Subcutaneous abdominal adipose tissue (tissue), 5 donors: ENCODE data around the gene NEUROG1.

Source experiments
- H3K27ac ChIP-seq: one replicate; pipeline ENCODE4 v1.7.0; 2013; ENCODE audit warnings: low read depth, mild to moderate bottlenecking, inconsistent platforms, low read length, moderate library complexity
- H3K27me3 ChIP-seq, 5 donors: one replicate each; pipeline ENCODE4 v1.7.0; 2013; ENCODE audit warnings: low read length in 5 of 5, inconsistent platforms in 1 of 5; ENCODE audit not compliant: control insufficient read depth in 5 of 5, insufficient read depth in 4 of 5
- H3K36me3 ChIP-seq, 5 donors: one replicate each; pipeline ENCODE4 v1.7.0; 2013; ENCODE audit warnings: low read length in 5 of 5; ENCODE audit not compliant: control insufficient read depth in 5 of 5, insufficient read depth in 5 of 5
- H3K4me1 ChIP-seq, 5 donors: one replicate each; pipeline ENCODE4 v1.7.0; 2013; ENCODE audit warnings: low read length in 5 of 5, mild to moderate bottlenecking in 3 of 5, moderate library complexity in 1 of 5; ENCODE audit not compliant: control insufficient read depth in 5 of 5, insufficient read depth in 5 of 5
- H3K4me3 ChIP-seq, 5 donors: one replicate each; pipeline ENCODE4 v1.7.0; 2013; ENCODE audit warnings: low read length in 5 of 5, low read depth in 1 of 5
- H3K9ac ChIP-seq, 5 donors: one replicate each; pipeline ENCODE4 v1.7.0; 2013; ENCODE audit warnings: low read length in 5 of 5, mild to moderate bottlenecking in 4 of 5, moderate library complexity in 3 of 5
- H3K9me3 ChIP-seq, 5 donors: one replicate each; pipeline ENCODE4 v1.7.0; 2013; ENCODE audit warnings: low read length in 5 of 5; ENCODE audit not compliant: control insufficient read depth in 5 of 5
- donor health status: healthy.
- donor health status: healthy.
- donor health status: healthy.
- donor health status: healthy.
- donor health status: healthy.

NEUROG1 gene

GRCh38 chr5:135521964-135522363 is 13.8 kb downstream of the NEUROG1 start:
- Histone ChIP-seq H3K27ac (no peak overlapping the region), H3K4me3 (no peak overlapping the region), H3K36me3 (no peaks in the 10 kb centered on the region), H3K27me3 (peaks cover 0 to 10% (median 3%) of the 10 kb centered on the region in 5 donors), H3K9ac (no peak overlapping the region), H3K9me3 (no peaks in the 10 kb centered on the region), H3K4me1 (no peaks in the 10 kb centered on the region)

GRCh38 chr5:135517631-135518030 is 18.1 kb downstream of the NEUROG1 start:
- Histone ChIP-seq H3K36me3 (no peaks in the 10 kb centered on the region), H3K9ac (no peak overlapping the region), H3K9me3 (peaks cover 0 to 18% (median 3%) of the 10 kb centered on the region in 5 donors), H3K4me1 (no peaks in the 10 kb centered on the region), H3K4me3 (no peak overlapping the region), H3K27me3 (peaks cover 0 to 2% (median 0%) of the 10 kb centered on the region in 5 donors), H3K27ac (no peak overlapping the region)

- Histone ChIP-seq H3K27me3 (peaks cover 11 to 23% (median 14%) of the 10 kb centered on the region in 5 donors), H3K36me3 (no peaks in the 10 kb centered on the region), H3K4me3 (no peak overlapping the region), H3K4me1 (no peaks in the 10 kb centered on the region), H3K9ac (no peak overlapping the region), H3K27ac (no peak overlapping the region), H3K9me3 (peaks cover 0 to 18% (median 3%) of the 10 kb centered on the region in 5 donors)
These were observed 21.6 kb downstream of the NEUROG1 start for GRCh38 chr5:135514116-135514515.

- Histone ChIP-seq H3K27ac (no peak overlapping the region), H3K4me1 (peaks cover 0 to 7% (median 4%) of the 10 kb centered on the region in 5 donors), H3K9me3 (peaks cover 0 to 18% (median 3%) of the 10 kb centered on the region in 5 donors), H3K4me3 (no peak overlapping the region), H3K36me3 (no peaks in the 10 kb centered on the region), H3K27me3 (peaks cover 17 to 33% (median 20%) of the 10 kb centered on the region in 5 donors), H3K9ac (no peak overlapping the region)
These were observed 23.8 kb downstream of the NEUROG1 start for GRCh38 chr5:135511761-135512575.

GRCh38 chr5:135509995-135510394 is 25.8 kb downstream of the NEUROG1 start:
- Histone ChIP-seq H3K4me3 (no peak overlapping the region), H3K27me3 (peaks cover 17 to 33% (median 20%) of the 10 kb centered on the region in 5 donors), H3K36me3 (no peaks in the 10 kb centered on the region), H3K27ac (no peak overlapping the region), H3K9ac (no peak overlapping the region), H3K4me1 (peaks cover 0 to 7% (median 4%) of the 10 kb centered on the region in 5 donors), H3K9me3 (peaks cover 0 to 10% (median 3%) of the 10 kb centered on the region in 5 donors)

GRCh38 chr5:135508496-135509005 is 27.2 kb downstream of the NEUROG1 start:
- Histone ChIP-seq H3K9me3 (no peaks in the 10 kb centered on the region), H3K27ac (no peak overlapping the region), H3K4me1 (peaks cover 0 to 7% (median 4%) of the 10 kb centered on the region in 5 donors), H3K9ac (no peak overlapping the region), H3K4me3 (no peak overlapping the region), H3K36me3 (no peaks in the 10 kb centered on the region), H3K27me3 (peaks cover 17 to 44% (median 30%) of the 10 kb centered on the region in 5 donors)

- Histone ChIP-seq H3K4me3 (no peak overlapping the region), H3K9ac (no peak overlapping the region), H3K9me3 (no peaks in the 10 kb centered on the region), H3K27me3 (peaks cover 16 to 41% (median 27%) of the 10 kb centered on the region in 5 donors), H3K4me1 (peaks cover 0 to 7% (median 4%) of the 10 kb centered on the region in 5 donors), H3K27ac (no peak overlapping the region), H3K36me3 (no peaks in the 10 kb centered on the region)
These were observed 29.8 kb downstream of the NEUROG1 start for GRCh38 chr5:135505973-135506372.

- peaks cover 0 to 7% (median 4%) of the 10 kb centered on the region in 5 donors for H3K4me1 ChIP-seq
- no peak overlapping the region for H3K9ac ChIP-seq
- no peak overlapping the region for H3K4me3 ChIP-seq
- H3K27me3 ChIP-seq, result peaks cover 4 to 27% (median 17%) of the 10 kb centered on the region in 5 donors
- no peak overlapping the region for H3K27ac ChIP-seq
- H3K36me3 ChIP-seq, result no peaks in the 10 kb centered on the region
- H3K9me3 ChIP-seq, result no peaks in the 10 kb centered on the region
These were observed 31.4 kb downstream of the NEUROG1 start for GRCh38 chr5:135504376-135504775.

- Histone ChIP-seq H3K9me3 (no peaks in the 10 kb centered on the region), H3K4me1 (peaks cover 0 to 7% (median 4%) of the 10 kb centered on the region in 5 donors), H3K36me3 (no peaks in the 10 kb centered on the region), H3K27ac (no peak overlapping the region), H3K9ac (no peak overlapping the region), H3K4me3 (no peak overlapping the region), H3K27me3 (peaks cover 4 to 31% (median 17%) of the 10 kb centered on the region in 5 donors)
These were observed 31.9 kb downstream of the NEUROG1 start for GRCh38 chr5:135503871-135504270.

GRCh38 chr5:135502836-135503520 is 32.8 kb downstream of the NEUROG1 start:
- Histone ChIP-seq H3K9ac (no peak overlapping the region), H3K9me3 (no peaks in the 10 kb centered on the region), H3K27ac (no peak overlapping the region), H3K4me1 (no peaks in the 10 kb centered on the region), H3K4me3 (no peak overlapping the region), H3K36me3 (no peaks in the 10 kb centered on the region), H3K27me3 (peaks cover 0 to 30% (median 16%) of the 10 kb centered on the region in 5 donors)
